GM12878 (cell line): ENCODE data around the gene PRKRIP1. TPM values are rescaled to one million over a fixed set of nuclear protein-coding genes. Genes with fewer than 3 reads are reported as not detected.

Experiments used
- CREB1 ChIP-seq: IDR thresholded peaks from 2 replicates; pipeline ENCODE4 v1.6.1; 2012; ENCODE audit warnings: low read depth, mild to moderate bottlenecking, inconsistent platforms
- CREM ChIP-seq: IDR thresholded peaks from 2 replicates; pipeline ENCODE4 v1.6.1; 2014; ENCODE audit warnings: antibody characterized with exemption, low read depth
- E2F8 ChIP-seq: fragments of 450-650 bp; IDR thresholded peaks from 2 replicates; pipeline ENCODE4 v1.6.1; 2018; ENCODE audit warnings: mild to moderate bottlenecking, low read depth, moderate library complexity; ENCODE audit not compliant: partially characterized antibody
- ETV6 ChIP-seq, 2 experiments: fragments of 450-650 bp in 1 of 2; IDR thresholded peaks in 1 of 2; conservative IDR thresholded peaks in 1 of 2; 2 replicates each; pipeline ENCODE4 v1.6.1; 2014; ENCODE audit warnings: antibody characterized with exemption in 1 of 2, borderline replicate concordance in 1 of 2, low read depth in 1 of 2, mild to moderate bottlenecking in 1 of 2, moderate library complexity in 1 of 2
- HDGF ChIP-seq: fragments of 450-650 bp; IDR thresholded peaks from 2 replicates; pipeline ENCODE4 v1.6.1; 2016; ENCODE audit warnings: antibody characterized with exemption
- MEF2B ChIP-seq: fragments of 450-650 bp; IDR thresholded peaks from 2 replicates; pipeline ENCODE4 v1.6.1; 2018; ENCODE audit warnings: mild to moderate bottlenecking, moderate library complexity; ENCODE audit not compliant: partially characterized antibody, poor library complexity, severe bottlenecking
- NKRF ChIP-seq: fragments of 450-650 bp; conservative IDR thresholded peaks from 2 replicates; pipeline ENCODE4 v1.6.1; 2017; ENCODE audit warnings: mild to moderate bottlenecking, moderate library complexity
- PAX8 ChIP-seq: fragments of 450-650 bp; IDR thresholded peaks from 2 replicates; pipeline ENCODE4 v1.6.1; 2017; ENCODE audit warnings: mild to moderate bottlenecking, moderate library complexity
- POLR2AphosphoS2 ChIP-seq: IDR thresholded peaks from 2 replicates; pipeline ENCODE4 v1.6.1; 2011; ENCODE audit warnings: low read depth, mild to moderate bottlenecking, low read length, improper control_type of control experiment, moderate library complexity
- REST ChIP-seq: IDR thresholded peaks from 2 replicates; pipeline ENCODE4 v1.6.1; 2012; ENCODE audit warnings: mild to moderate bottlenecking, low read depth, low read length
- SMAD5 ChIP-seq: IDR thresholded peaks from 2 replicates; pipeline ENCODE4 v1.6.1; 2016; ENCODE audit warnings: antibody characterized with exemption, low read depth
- SMARCA5 ChIP-seq: fragments of 450-650 bp; IDR thresholded peaks from 2 replicates; pipeline ENCODE4 v1.6.1; 2017; ENCODE audit warnings: mild to moderate bottlenecking
- ZBTB33 ChIP-seq: fragments of 450-650 bp; IDR thresholded peaks from 2 replicates; pipeline ENCODE4 v1.6.1; 2017; ENCODE audit warnings: mild to moderate bottlenecking
- ZNF687 ChIP-seq: fragments of 450-650 bp; IDR thresholded peaks from 2 replicates; pipeline ENCODE4 v1.6.1; 2017; ENCODE audit warnings: mild to moderate bottlenecking, moderate library complexity
- polyA plus RNA-seq, 11 experiments: library from polyadenylated mRNA; depleted of rRNA in 4 of 11; unstranded in 6 of 11; stranded (reverse) in 5 of 11; fragments of >200 nt; fragmentation: Nextera tagmentation in 4 of 11; fragmentation: Illumina TruSeq in 1 of 11; extraction: Ambion mirVana in 4 of 11; extraction: Trizol in 1 of 11; gene quantifications; 1 replicate in 1 of 11; 2 replicates in 10 of 11; pipeline versions ENCODE4 v1.2.1 to v1.2.3, GENCODE V29; 2011 to 2016; ENCODE audit warnings: inconsistent platforms in 2 of 11, missing spikeins in 2 of 11, low read depth in 1 of 11
- total RNA-seq, 4 experiments: library from RNA; depleted of rRNA in 3 of 4; stranded (reverse); fragments of >200 nt in 3 of 4; fragmentation: Illumina TruSeq in 1 of 4; extraction: Trizol in 1 of 4; gene quantifications; 2 replicates each; pipeline versions ENCODE4 v1.2.1 to v1.2.3, GENCODE V29; 2013 to 2021

PRKRIP1 gene
- total and polyA plus RNA-seq, 10 of the 15 experiments (the other 5 are each of a cell fraction or from before 2014, with no cell fraction given), result 17.0 to 38.4 (median 25.5) TPM

- no peak for TF ChIP-seq ZBTB33
- no peak for TF ChIP-seq MEF2B
- no peak for TF ChIP-seq SMAD5
- peak; percentile 72 for TF ChIP-seq NKRF
- TF ChIP-seq POLR2AphosphoS2, result no peak
- 0 out of 2 replicates have a peak, but pooled peaks have one; percentile 33 for TF ChIP-seq ZNF687
- no peak for TF ChIP-seq HDGF
- no peak for TF ChIP-seq ETV6 (conservative IDR thresholded peaks at IDR 0.05 in 1 of 2, IDR thresholded peaks at IDR 0.05 in 1 of 2; ENCODE audit: borderline replicate concordance in 1 of 2, low read depth in 1 of 2)
- TF ChIP-seq CREB1, result no peak
- no peak for TF ChIP-seq E2F8
- TF ChIP-seq CREM, result no peak; the same call in none of the 2 replicates
- TF ChIP-seq PAX8, result no peak
- peak; percentile 22 for TF ChIP-seq SMARCA5
- TF ChIP-seq REST, result no peak
These were observed 37.3 kb downstream of the PRKRIP1 start, which contains the start of gene ORAI2 (continued) for GRCh38 chr7:102433219-102434038.
